HG03432 (cell line): Measurements from ENCODE around the gene AVP.

Experiments
- ATAC-seq: cut with Tn5 transposase; IDR thresholded peaks from one replicate; pipeline ENCODE4 v1.9.1; 2021; ENCODE audit warnings: mild to moderate bottlenecking, moderate library complexity; ENCODE audit not compliant: unreplicated experiment

Gene AVP

GRCh38 chr20:3059489-3059888 lies 25.0 kb downstream of the AVP start:
- no peak for ATAC-seq

GRCh38 chr20:3051385-3052019 lies 33.0 kb downstream of the AVP start:
- ATAC-seq, result no peak

- no peak for ATAC-seq
Observed at GRCh38 chr20:3047486-3048419, 36.8 kb downstream of the AVP start.

- ATAC-seq, result no peak
Observed at GRCh38 chr20:3046677-3047462, 37.7 kb downstream of the AVP start.

- peak; percentile 94 for ATAC-seq
Observed at GRCh38 chr20:3045816-3046676, 38.5 kb downstream of the AVP start, which contains the start of gene MRPS26. MRPS26 (plus strand) TSS chr20:3046052; CDS start chr20:3046069, 17 bp downstream.

GRCh38 chr20:3045042-3045815 lies 39.3 kb downstream of the AVP start:
- peak; percentile 46 for ATAC-seq

- no peak for ATAC-seq
Observed at GRCh38 chr20:3044336-3044965, 40.1 kb downstream of the AVP start.

- no peak for ATAC-seq
Observed at GRCh38 chr20:3043322-3043721, 41.2 kb downstream of the AVP start, which contains the start of gene GNRH2. GNRH2 (plus strand) TSS chr20:3043622; CDS start chr20:3044415, 793 bp downstream.

- ATAC-seq, result no peak
Observed at GRCh38 chr20:3042625-3043024, 41.9 kb downstream of the AVP start.

GRCh38 chr20:3041854-3042409 lies 42.6 kb downstream of the AVP start:
- no peak for ATAC-seq

GRCh38 chr20:3040086-3040485 lies 44.4 kb downstream of the AVP start:
- no peak for ATAC-seq

- no peak for ATAC-seq
Observed at GRCh38 chr20:3039426-3039825, 45.1 kb downstream of the AVP start.

GRCh38 chr20:3038454-3038853 lies 46.1 kb downstream of the AVP start:
- no peak for ATAC-seq

- no peak for ATAC-seq
Observed at GRCh38 chr20:3037654-3038053, 46.9 kb downstream of the AVP start.

GRCh38 chr20:3032624-3033023 lies 51.9 kb downstream of the AVP start:
- ATAC-seq, result no peak
